ENCODE results near the gene MYBPHL.

Gene MYBPHL

GRCh38 chr1:109298666-109299557, 7.9 kb downstream of the MYBPHL start:
- H2AK5ac ChIP-seq (ENCODE audit: low read length, severe bottlenecking): no peak overlapping the region
- H2BK15ac ChIP-seq (ENCODE audit: low read depth, poor library complexity, severe bottlenecking): peak overlapping the region; percentile 29
- peak overlapping the region; percentile 77 for H2BK120ac ChIP-seq (ENCODE audit: low read depth, low read length)
- peak overlapping the region in 1 of 2 experiments; percentile 94 for H3K4ac ChIP-seq (ENCODE audit: low read depth in 1 of 2, low read length in 2 of 2)
- no peak overlapping the region for H2BK5ac ChIP-seq (ENCODE audit: low read depth, low read length, poor library complexity, severe bottlenecking)
- peak overlapping the region in 1 of 2 experiments; percentile 16 for H3K4me3 ChIP-seq (ENCODE audit: insufficient read depth in 1 of 2, low read depth in 1 of 2, low read length in 2 of 2)
- H4K91ac ChIP-seq (ENCODE audit: low read length): peak overlapping the region; percentile 64
- H3K9me3 ChIP-seq (ENCODE audit: control insufficient read depth, low read length): no peaks in the 10 kb centered on the region
- H3K23ac ChIP-seq (ENCODE audit: low read length in 2 of 2): no peak overlapping the region
- peak overlapping the region; percentile 14 to 90 for H2BK12ac ChIP-seq (ENCODE audit: low read length in 2 of 2)
- H3K14ac ChIP-seq (ENCODE audit: low read length in 2 of 2): no peak overlapping the region
- no peaks in the 10 kb centered on the region for H3K79me1 ChIP-seq (replicated peaks; ENCODE audit: low read length, poor library complexity, severe bottlenecking)
- peak overlapping the region; percentile 45 for H4K8ac ChIP-seq (ENCODE audit: low read length)
- 52% methylated on average over 11 of the region's 11 CpGs for WGBS
- peak; percentile 89 for DNase-seq
- H3K18ac ChIP-seq (ENCODE audit: low read depth in 1 of 2, low read length in 2 of 2): peak overlapping the region in 1 of 2 experiments; percentile 85
- H3K4me2 ChIP-seq (ENCODE audit: low read length, poor library complexity, severe bottlenecking): no peak overlapping the region
- no peak overlapping the region for H2AFZ ChIP-seq (ENCODE audit: low read depth, low read length)
- peak overlapping the region; percentile 38 for H3K9ac ChIP-seq (ENCODE audit: low read length)
- H3K4me1 ChIP-seq (ENCODE audit: control insufficient read depth, insufficient read depth, low read depth, low read length): peaks cover 17% of the 10 kb centered on the region
- peak overlapping the region; percentile 46 for H3K27ac ChIP-seq (ENCODE audit: low read length, poor library complexity, severe bottlenecking)
- H3K27me3 ChIP-seq (ENCODE audit: control insufficient read depth in 1 of 2, insufficient read depth in 1 of 2, low read length in 2 of 2): peaks cover 0 to 16% of the 10 kb centered on the region in 2 experiments
- no peaks in the 10 kb centered on the region for H3K36me3 ChIP-seq (ENCODE audit: control insufficient read depth in 1 of 2, insufficient read depth in 2 of 2, low read depth in 1 of 2, low read length in 2 of 2)

- H3K36me3 ChIP-seq (ENCODE audit: control insufficient read depth in 1 of 2, insufficient read depth in 2 of 2, low read depth in 1 of 2, low read length in 2 of 2): no peaks in the 10 kb centered on the region
- H2AFZ ChIP-seq (ENCODE audit: low read depth, low read length): no peak overlapping the region
- peaks cover 0 to 10% of the 10 kb centered on the region in 2 experiments for H3K27me3 ChIP-seq (ENCODE audit: control insufficient read depth in 1 of 2, insufficient read depth in 1 of 2, low read length in 2 of 2)
- H4K8ac ChIP-seq (ENCODE audit: low read length): no peak overlapping the region
- H3K27ac ChIP-seq (ENCODE audit: low read length, poor library complexity, severe bottlenecking): no peak overlapping the region
- H2BK15ac ChIP-seq (ENCODE audit: low read depth, poor library complexity, severe bottlenecking): no peak overlapping the region
- H3K14ac ChIP-seq (ENCODE audit: low read length in 2 of 2): no peak overlapping the region
- no peak overlapping the region for H2BK120ac ChIP-seq (ENCODE audit: low read depth, low read length)
- H3K4me1 ChIP-seq (ENCODE audit: control insufficient read depth, insufficient read depth, low read depth, low read length): peaks cover 17% of the 10 kb centered on the region
- H3K9me3 ChIP-seq (ENCODE audit: control insufficient read depth, low read length): no peaks in the 10 kb centered on the region
- H3K9ac ChIP-seq (ENCODE audit: low read length): no peak overlapping the region
- no peak overlapping the region for H2BK5ac ChIP-seq (ENCODE audit: low read depth, low read length, poor library complexity, severe bottlenecking)
- no peak overlapping the region for H3K4me2 ChIP-seq (ENCODE audit: low read length, poor library complexity, severe bottlenecking)
- H2BK12ac ChIP-seq (ENCODE audit: low read length in 2 of 2): peak overlapping the region; percentile 15 to 40
- H4K91ac ChIP-seq (ENCODE audit: low read length): peak overlapping the region; percentile 5
- DNase-seq: no peak
- H3K23ac ChIP-seq (ENCODE audit: low read length in 2 of 2): peak overlapping the region in 1 of 2 experiments; percentile 38
- H2AK5ac ChIP-seq (ENCODE audit: low read length, severe bottlenecking): peak overlapping the region; percentile 17
- peak overlapping the region; percentile 29 to 44 for H3K18ac ChIP-seq (ENCODE audit: low read depth in 1 of 2, low read length in 2 of 2)
- WGBS: 97% methylated on average over 16 of the region's 16 CpGs
- no peak overlapping the region for H3K4ac ChIP-seq (ENCODE audit: low read depth in 1 of 2, low read length in 2 of 2)
- no peaks in the 10 kb centered on the region for H3K79me1 ChIP-seq (replicated peaks; ENCODE audit: low read length, poor library complexity, severe bottlenecking)
- H3K4me3 ChIP-seq (ENCODE audit: insufficient read depth in 1 of 2, low read depth in 1 of 2, low read length in 2 of 2): no peak overlapping the region
These were observed 10.0 kb downstream of the MYBPHL start for GRCh38 chr1:109296782-109297181.

GRCh38 chr1:109295712-109296415, 10.9 kb downstream of the MYBPHL start:
- WGBS: 83% methylated on average over 12 of the region's 12 CpGs
- H2BK15ac ChIP-seq (ENCODE audit: low read depth, poor library complexity, severe bottlenecking): peak overlapping the region; percentile 54

GRCh38 chr1:109294481-109294880, 12.3 kb downstream of the MYBPHL start:
- H2AFZ ChIP-seq (ENCODE audit: low read depth, low read length): no peak overlapping the region
- no peak overlapping the region for H2AK5ac ChIP-seq (ENCODE audit: low read length, severe bottlenecking)
- no peak overlapping the region for H2BK120ac ChIP-seq (ENCODE audit: low read depth, low read length)
- H3K18ac ChIP-seq (ENCODE audit: low read depth in 1 of 2, low read length in 2 of 2): no peak overlapping the region
- no peak overlapping the region for H2BK12ac ChIP-seq (ENCODE audit: low read length in 2 of 2)
- no peak overlapping the region for H3K23ac ChIP-seq (ENCODE audit: low read length in 2 of 2)
- H4K8ac ChIP-seq (ENCODE audit: low read length): no peak overlapping the region
- no peaks in the 10 kb centered on the region for H3K9me3 ChIP-seq (ENCODE audit: control insufficient read depth, low read length)
- no peak overlapping the region for H3K14ac ChIP-seq (ENCODE audit: low read length in 2 of 2)
- H3K4me3 ChIP-seq (ENCODE audit: insufficient read depth in 1 of 2, low read depth in 1 of 2, low read length in 2 of 2): no peak overlapping the region
- WGBS: 95% methylated on average over 3 of the region's 4 CpGs
- H3K36me3 ChIP-seq (ENCODE audit: control insufficient read depth in 1 of 2, insufficient read depth in 2 of 2, low read depth in 1 of 2, low read length in 2 of 2): no peaks in the 10 kb centered on the region
- H3K9ac ChIP-seq (ENCODE audit: low read length): no peak overlapping the region
- H3K4me1 ChIP-seq (ENCODE audit: control insufficient read depth, insufficient read depth, low read depth, low read length): peaks cover 12% of the 10 kb centered on the region
- no peak overlapping the region for H3K4me2 ChIP-seq (ENCODE audit: low read length, poor library complexity, severe bottlenecking)
- H3K4ac ChIP-seq (ENCODE audit: low read depth in 1 of 2, low read length in 2 of 2): no peak overlapping the region
- H2BK15ac ChIP-seq (ENCODE audit: low read depth, poor library complexity, severe bottlenecking): no peak overlapping the region
- no peak overlapping the region for H3K27ac ChIP-seq (ENCODE audit: low read length, poor library complexity, severe bottlenecking)
- peaks cover 0 to 10% of the 10 kb centered on the region in 2 experiments for H3K27me3 ChIP-seq (ENCODE audit: control insufficient read depth in 1 of 2, insufficient read depth in 1 of 2, low read length in 2 of 2)
- DNase-seq: no peak
- no peak overlapping the region for H4K91ac ChIP-seq (ENCODE audit: low read length)
- H3K79me1 ChIP-seq (replicated peaks; ENCODE audit: low read length, poor library complexity, severe bottlenecking): no peaks in the 10 kb centered on the region
- no peak overlapping the region for H2BK5ac ChIP-seq (ENCODE audit: low read depth, low read length, poor library complexity, severe bottlenecking)

More at GRCh38 chr1:109295712-109296415, 10.9 kb downstream of the MYBPHL start:
- H3K27me3 ChIP-seq (ENCODE audit: control insufficient read depth in 1 of 2, insufficient read depth in 1 of 2, low read length in 2 of 2): peaks cover 0 to 10% of the 10 kb centered on the region in 2 experiments
- no peak overlapping the region for H2AFZ ChIP-seq (ENCODE audit: low read depth, low read length)
- H3K14ac ChIP-seq (ENCODE audit: low read length in 2 of 2): no peak overlapping the region
- H4K91ac ChIP-seq (ENCODE audit: low read length): no peak overlapping the region
- H2BK120ac ChIP-seq (ENCODE audit: low read depth, low read length): no peak overlapping the region
- H4K8ac ChIP-seq (ENCODE audit: low read length): no peak overlapping the region
- no peak overlapping the region for H3K4me3 ChIP-seq (ENCODE audit: insufficient read depth in 1 of 2, low read depth in 1 of 2, low read length in 2 of 2)
- no peak overlapping the region for H2BK5ac ChIP-seq (ENCODE audit: low read depth, low read length, poor library complexity, severe bottlenecking)
- H3K18ac ChIP-seq (ENCODE audit: low read depth in 1 of 2, low read length in 2 of 2): peak overlapping the region in 1 of 2 experiments; percentile 11
- no peak overlapping the region for H3K4ac ChIP-seq (ENCODE audit: low read depth in 1 of 2, low read length in 2 of 2)
- no peaks in the 10 kb centered on the region for H3K9me3 ChIP-seq (ENCODE audit: control insufficient read depth, low read length)
- no peak overlapping the region for H3K4me2 ChIP-seq (ENCODE audit: low read length, poor library complexity, severe bottlenecking)
- no peak overlapping the region for H3K27ac ChIP-seq (ENCODE audit: low read length, poor library complexity, severe bottlenecking)
- H3K79me1 ChIP-seq (replicated peaks; ENCODE audit: low read length, poor library complexity, severe bottlenecking): no peaks in the 10 kb centered on the region
- H2BK12ac ChIP-seq (ENCODE audit: low read length in 2 of 2): peak overlapping the region in 1 of 2 experiments; percentile 15
- H3K9ac ChIP-seq (ENCODE audit: low read length): no peak overlapping the region
- H3K23ac ChIP-seq (ENCODE audit: low read length in 2 of 2): no peak overlapping the region
- no peak for DNase-seq
- no peak overlapping the region for H2AK5ac ChIP-seq (ENCODE audit: low read length, severe bottlenecking)
- H3K4me1 ChIP-seq (ENCODE audit: control insufficient read depth, insufficient read depth, low read depth, low read length): peaks cover 16% of the 10 kb centered on the region
- H3K36me3 ChIP-seq (ENCODE audit: control insufficient read depth in 1 of 2, insufficient read depth in 2 of 2, low read depth in 1 of 2, low read length in 2 of 2): no peaks in the 10 kb centered on the region

All from mesenchymal stem cell (in vitro differentiated cells and primary cell).